Endothelial cell of hepatic sinusoid (primary cell): Measurements from ENCODE around the gene PIK3IP1.
"Not testable (repeated sequence)": the region's sequence is repeated elsewhere in the genome, so short reads cannot be mapped to it uniquely, and the experiment has no call there.

Experiments used
- in situ Hi-C: cut with HindIII; loops from 2 replicates; pipeline ENCODE4 v1.10.0; 2017; ENCODE audit warnings: low sequenced_read_pairs

Gene PIK3IP1

GRCh38 chr22:31292236-31292989, at the start of gene PIK3IP1:
Gene PIK3IP1 (minus strand): TSS chr22:31292488. CDS start chr22:31292344, 144 bp downstream.
- in situ Hi-C loops, result no loop called here

GRCh38 chr22:31341386-31342088, 49.2 kb upstream of the PIK3IP1 start:
- in situ Hi-C loops, result no loop called here

GRCh38 chr22:31340765-31341247, 48.5 kb upstream of the PIK3IP1 start:
- in situ Hi-C loops, result no loop called here

- in situ Hi-C loops, result no loop called here
Observed at GRCh38 chr22:31340360-31340759, 48.1 kb upstream of the PIK3IP1 start.

- in situ Hi-C loops, result loop anchor here (5.0 kb wide), 1 partner anchor 58 kb away; the partner anchor contains the start of gene DRG1
Observed at GRCh38 chr22:31339148-31339832, 47.0 kb upstream of the PIK3IP1 start.

- in situ Hi-C loops, result loop anchor here (5.0 kb wide), 1 partner anchor 60 kb away; the partner anchor contains the start of gene DRG1
Observed at GRCh38 chr22:31337178-31337577, 44.9 kb upstream of the PIK3IP1 start.

GRCh38 chr22:31334329-31334728, 42.0 kb upstream of the PIK3IP1 start:
- in situ Hi-C loops, result loop anchor here (5.0 kb wide), 1 partner anchor 217 kb away; no protein-coding TSS in a partner anchor

GRCh38 chr22:31333641-31334040, 41.4 kb upstream of the PIK3IP1 start:
- in situ Hi-C loops, result loop anchor here (5.0 kb wide), 1 partner anchor 216 kb away; no protein-coding TSS in a partner anchor

- in situ Hi-C loops, result loop anchor here (5.0 kb wide), 1 partner anchor 216 kb away; no protein-coding TSS in a partner anchor
Observed at GRCh38 chr22:31332886-31333285, 40.6 kb upstream of the PIK3IP1 start.

GRCh38 chr22:31332010-31332409, 39.7 kb upstream of the PIK3IP1 start:
- in situ Hi-C loops, result loop anchor here (5.0 kb wide), 1 partner anchor 215 kb away; no protein-coding TSS in a partner anchor

GRCh38 chr22:31329453-31330215, 37.3 kb upstream of the PIK3IP1 start:
- in situ Hi-C loops, result loop anchor here (5.0 kb wide), 1 partner anchor 212 kb away; no protein-coding TSS in a partner anchor

- in situ Hi-C loops, result no loop called here
Observed at GRCh38 chr22:31329029-31329428, 36.7 kb upstream of the PIK3IP1 start.

- in situ Hi-C loops, result no loop called here
Observed at GRCh38 chr22:31328544-31328960, 36.3 kb upstream of the PIK3IP1 start.

- in situ Hi-C loops, result no loop called here
Observed at GRCh38 chr22:31327806-31328543, 35.7 kb upstream of the PIK3IP1 start.

- in situ Hi-C loops, result no loop called here
Observed at GRCh38 chr22:31326877-31327276, 34.6 kb upstream of the PIK3IP1 start.

GRCh38 chr22:31323578-31324550, 31.6 kb upstream of the PIK3IP1 start:
- in situ Hi-C loops, result no loop called here

- in situ Hi-C loops, result no loop called here
Observed at GRCh38 chr22:31321421-31321820, 29.1 kb upstream of the PIK3IP1 start.

GRCh38 chr22:31314220-31314619, 21.9 kb upstream of the PIK3IP1 start:
- in situ Hi-C loops, result not testable (repeated sequence)
